HG03025 (cell line): ENCODE measurements around the gene DBH.

Experiments
- ATAC-seq: cut with Tn5 transposase; IDR thresholded peaks from one replicate; pipeline ENCODE4 v1.9.1; 2021; ENCODE audit warnings: mild to moderate bottlenecking, moderate library complexity; ENCODE audit not compliant: unreplicated experiment, low FRiP score

Gene DBH

GRCh38 chr9:133641396-133641655 is 5.2 kb downstream of the DBH start:
- no peak for ATAC-seq

DNA sequence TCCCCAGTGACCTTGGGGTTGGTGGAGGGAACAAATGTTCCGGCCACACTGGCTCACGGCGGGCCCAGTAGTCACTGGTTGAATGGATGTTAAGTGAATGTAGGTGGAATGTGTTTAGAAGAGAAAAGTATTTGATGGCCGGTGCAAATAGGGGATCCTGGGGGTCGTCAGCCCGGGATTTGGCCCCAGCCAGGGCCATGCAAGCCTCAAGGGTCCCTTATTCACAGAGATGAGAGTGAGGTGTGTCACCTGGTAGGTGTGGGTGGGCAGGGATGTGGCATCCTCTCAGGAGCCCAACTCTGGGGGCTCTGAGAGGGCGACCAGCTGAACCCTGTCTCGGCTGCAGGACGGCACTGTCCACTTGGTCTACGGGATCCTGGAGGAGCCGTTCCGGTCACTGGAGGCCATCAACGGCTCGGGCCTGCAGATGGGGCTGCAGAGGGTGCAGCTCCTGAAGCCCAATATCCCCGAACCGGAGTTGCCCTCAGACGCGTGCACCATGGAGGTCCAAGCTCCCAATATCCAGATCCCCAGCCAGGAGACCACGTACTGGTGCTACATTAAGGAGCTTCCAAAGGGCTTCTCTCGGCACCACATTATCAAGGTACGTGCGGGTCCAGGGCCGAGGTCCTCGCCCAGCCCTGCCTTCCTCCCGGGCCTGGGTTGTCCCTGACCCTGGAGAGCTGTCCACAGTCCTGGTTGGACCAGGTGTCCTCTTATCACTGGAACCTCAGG is 5.9 kb downstream of the DBH start:
- ATAC-seq: no peak

DNA sequence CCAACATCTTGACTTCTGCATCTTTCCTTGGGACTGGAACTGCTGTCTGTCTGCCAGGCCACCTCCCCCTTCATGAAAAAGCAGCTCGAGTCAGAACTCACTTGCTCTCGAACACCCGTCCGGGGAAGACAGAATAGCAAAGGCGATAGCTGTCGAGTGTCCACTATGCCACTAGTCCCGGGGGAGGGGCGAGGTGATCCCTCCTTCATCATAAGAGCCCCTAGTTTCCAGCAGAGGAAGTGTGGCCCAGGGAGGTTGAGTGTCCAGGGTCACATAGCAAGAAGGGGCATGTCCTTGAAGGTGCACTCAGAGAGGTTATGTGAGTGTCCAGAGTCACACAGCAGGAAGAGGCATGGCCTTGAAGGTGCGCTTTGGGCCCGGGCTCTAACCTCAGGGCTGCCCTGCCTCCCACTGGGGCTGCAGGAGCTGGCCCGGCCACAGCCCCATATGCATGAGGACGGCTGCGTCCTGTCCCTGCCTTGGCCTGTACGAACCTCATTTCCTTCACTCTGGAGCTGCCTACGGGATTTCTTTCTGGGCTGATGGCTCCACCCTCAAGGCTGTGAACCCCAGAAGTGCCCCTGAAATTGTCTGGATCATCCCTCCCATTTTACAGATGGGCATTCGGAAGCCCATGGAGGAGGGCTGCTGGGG is 6.7 kb downstream of the DBH start:
- no peak for ATAC-seq

- no peak for ATAC-seq
Measured at GRCh38 chr9:133643362-133643755, 7.2 kb downstream of the DBH start.

DNA sequence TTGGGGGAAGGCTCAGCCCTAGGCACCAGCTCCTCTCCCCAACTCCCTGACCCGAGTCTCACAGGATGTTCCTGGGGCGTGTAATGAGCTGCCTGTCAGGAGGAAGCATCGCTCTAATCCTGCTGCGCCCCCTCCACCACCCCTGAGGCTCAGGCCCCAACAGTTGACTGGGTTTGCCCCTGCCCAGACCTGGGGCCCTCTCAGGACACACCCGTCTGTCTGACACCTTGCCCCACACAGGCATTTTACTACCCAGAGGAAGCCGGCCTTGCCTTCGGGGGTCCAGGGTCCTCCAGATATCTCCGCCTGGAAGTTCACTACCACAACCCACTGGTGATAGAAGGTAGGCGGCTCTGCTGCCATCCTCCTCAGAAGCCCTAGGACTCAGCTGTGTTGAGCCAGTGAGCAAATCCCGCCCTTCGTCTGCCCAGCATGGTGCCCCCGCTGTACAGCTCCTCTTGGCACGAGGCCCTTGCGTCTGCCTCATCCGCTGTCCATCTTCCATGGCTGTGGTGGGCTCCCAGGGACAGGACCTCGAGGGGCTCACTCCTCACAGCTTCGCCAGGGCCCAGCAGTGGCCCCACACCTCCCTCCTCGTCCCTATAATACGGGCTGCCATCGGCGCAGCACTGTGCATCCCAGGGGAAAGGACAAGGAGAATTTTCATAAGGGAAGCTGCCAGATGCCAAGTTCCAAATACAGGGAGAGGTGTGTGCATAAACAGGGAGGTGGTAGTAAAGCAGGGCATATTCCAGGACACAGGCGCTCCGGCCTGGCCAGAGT is 8.0 kb downstream of the DBH start:
- no peak for ATAC-seq

GRCh38 chr9:133645021-133645765 is 9.0 kb downstream of the DBH start:
- ATAC-seq: no peak

DNA sequence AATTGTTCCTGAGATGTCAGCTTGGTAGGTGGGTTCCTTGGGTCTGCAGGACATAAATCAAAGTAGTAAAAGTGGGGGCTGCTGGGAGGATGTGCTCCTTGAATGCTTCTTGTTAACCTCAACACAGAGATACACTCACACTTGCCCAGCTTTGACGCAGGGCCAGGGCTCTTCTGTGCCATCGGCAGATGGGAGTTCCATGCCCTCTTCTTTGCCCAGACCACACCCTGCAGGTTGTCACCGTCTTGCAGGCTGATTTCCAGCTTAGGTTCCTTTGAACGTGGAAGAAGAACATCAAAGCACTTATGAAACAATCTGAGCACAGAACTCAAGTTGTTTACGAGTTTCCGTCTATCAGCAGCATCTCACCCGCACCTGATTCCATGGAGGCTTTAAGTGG is 11.0 kb downstream of the DBH start:
- ATAC-seq: no peak

DNA sequence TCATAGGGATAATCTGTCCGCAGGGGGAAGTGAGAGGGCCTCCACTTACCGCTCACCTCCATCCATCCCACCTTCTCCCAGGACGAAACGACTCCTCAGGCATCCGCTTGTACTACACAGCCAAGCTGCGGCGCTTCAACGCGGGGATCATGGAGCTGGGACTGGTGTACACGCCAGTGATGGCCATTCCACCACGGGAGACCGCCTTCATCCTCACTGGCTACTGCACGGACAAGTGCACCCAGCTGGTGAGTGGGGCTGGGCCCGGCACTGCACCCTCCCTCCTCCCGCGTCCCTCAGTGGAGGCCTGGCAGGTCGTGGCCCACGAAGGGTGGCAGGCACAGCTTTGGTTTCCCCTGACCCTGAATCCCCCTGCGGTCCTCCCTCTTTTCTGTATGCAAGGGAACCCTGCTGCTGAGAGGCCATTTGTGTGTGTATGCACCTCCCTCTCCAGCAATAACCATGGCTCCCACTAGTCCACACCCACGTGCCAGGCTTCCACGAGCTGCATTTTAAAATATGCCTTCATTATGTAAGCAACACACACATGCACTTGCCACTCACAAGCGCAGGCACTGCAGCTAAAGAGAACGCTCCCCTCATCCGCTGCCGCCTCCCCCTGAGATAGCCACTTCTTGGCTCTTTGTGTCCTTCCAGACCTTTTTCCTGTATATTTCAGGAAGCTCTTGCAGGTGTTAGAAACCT is 11.8 kb downstream of the DBH start:
- ATAC-seq: no peak

DNA sequence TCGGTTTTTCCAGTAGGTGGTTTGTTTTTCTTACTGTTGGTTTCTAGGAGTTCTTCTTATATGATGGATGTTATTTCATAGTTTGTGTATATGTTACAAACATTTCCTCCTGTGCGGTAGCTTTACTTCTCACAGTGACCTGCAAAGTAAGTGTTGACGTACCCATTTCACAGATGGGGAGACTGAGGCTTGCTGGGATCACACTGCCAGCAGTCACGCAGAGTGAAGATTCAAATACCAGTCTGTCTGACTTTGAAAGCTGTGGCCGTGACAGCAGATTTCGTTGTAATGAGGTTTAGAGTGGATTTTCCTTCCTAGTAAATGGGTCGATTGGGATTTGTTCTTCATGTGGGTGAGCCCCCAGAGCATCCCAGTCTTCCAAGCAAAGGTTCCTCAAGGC is 13.0 kb downstream of the DBH start:
- ATAC-seq: no peak

GRCh38 chr9:133650026-133650425 is 13.9 kb downstream of the DBH start:
- no peak for ATAC-seq

DNA sequence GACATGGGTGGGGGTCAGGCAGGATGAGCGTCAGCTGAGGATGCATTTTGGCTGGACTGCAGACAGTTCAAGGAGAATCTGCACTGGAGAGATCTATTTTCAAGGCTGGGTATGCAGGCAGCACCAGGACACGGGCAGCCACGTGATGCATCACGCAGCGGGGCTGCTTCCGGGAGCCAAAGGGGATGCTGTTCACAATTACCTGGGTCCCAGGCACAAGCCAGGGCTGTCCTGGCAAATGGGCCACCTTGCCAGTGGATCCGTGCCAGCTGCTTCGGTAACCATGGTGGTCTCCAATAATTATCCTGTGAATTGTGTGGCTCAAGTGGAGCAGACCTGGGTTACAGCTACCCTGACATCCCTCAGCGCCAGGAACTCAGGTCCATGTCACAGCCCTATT is 17.5 kb downstream of the DBH start:
- no peak for ATAC-seq

GRCh38 chr9:133654736-133655657 is 18.8 kb downstream of the DBH start:
- ATAC-seq: no peak

DNA sequence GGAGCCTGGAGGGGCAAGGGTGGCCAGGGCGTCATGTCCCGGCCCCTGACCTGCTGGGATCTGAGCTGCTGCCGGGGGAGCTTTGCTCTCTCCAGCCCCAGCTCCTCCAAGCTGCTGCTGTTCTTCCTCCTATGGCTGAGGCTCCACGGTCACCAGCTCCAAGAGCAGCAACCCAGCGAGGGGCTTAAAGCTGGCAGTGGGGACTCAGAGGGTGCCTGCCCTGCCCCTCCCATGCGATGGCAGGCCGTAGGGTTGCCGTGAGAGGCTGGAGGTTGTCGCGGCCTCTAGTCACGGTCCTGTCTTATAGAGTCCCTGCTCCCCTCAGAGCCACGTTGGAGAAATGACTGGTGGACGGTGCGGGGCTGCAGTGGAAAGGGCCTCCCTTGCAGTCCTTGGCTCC is 19.5 kb downstream of the DBH start:
- ATAC-seq: no peak

GRCh38 chr9:133656211-133657119 is 20.3 kb downstream of the DBH start:
- ATAC-seq: no peak

DNA sequence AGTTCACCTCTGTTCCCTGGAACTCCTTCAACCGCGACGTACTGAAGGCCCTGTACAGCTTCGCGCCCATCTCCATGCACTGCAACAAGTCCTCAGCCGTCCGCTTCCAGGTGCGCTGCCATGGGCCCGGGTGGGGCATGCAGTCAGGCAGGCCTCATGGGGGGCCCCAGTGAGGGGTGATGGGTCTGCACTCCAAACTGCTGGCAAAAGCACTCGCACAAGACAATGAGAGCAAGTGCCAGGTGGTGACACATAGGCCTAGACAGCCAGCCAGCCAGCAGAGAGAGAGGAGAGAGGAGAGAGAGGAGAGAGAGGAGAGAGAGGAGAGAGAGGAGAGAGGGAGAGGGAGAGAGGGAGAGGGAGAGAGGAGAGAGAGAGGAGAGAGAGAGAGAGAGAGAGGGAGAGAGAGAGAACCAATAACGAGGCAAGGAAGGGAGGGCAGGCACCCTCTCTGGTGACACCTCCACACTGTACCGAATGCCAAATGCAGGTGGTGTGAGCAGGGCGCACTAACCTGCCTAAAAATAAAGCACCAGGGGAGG is 21.0 kb downstream of the DBH start:
- no peak for ATAC-seq

DNA sequence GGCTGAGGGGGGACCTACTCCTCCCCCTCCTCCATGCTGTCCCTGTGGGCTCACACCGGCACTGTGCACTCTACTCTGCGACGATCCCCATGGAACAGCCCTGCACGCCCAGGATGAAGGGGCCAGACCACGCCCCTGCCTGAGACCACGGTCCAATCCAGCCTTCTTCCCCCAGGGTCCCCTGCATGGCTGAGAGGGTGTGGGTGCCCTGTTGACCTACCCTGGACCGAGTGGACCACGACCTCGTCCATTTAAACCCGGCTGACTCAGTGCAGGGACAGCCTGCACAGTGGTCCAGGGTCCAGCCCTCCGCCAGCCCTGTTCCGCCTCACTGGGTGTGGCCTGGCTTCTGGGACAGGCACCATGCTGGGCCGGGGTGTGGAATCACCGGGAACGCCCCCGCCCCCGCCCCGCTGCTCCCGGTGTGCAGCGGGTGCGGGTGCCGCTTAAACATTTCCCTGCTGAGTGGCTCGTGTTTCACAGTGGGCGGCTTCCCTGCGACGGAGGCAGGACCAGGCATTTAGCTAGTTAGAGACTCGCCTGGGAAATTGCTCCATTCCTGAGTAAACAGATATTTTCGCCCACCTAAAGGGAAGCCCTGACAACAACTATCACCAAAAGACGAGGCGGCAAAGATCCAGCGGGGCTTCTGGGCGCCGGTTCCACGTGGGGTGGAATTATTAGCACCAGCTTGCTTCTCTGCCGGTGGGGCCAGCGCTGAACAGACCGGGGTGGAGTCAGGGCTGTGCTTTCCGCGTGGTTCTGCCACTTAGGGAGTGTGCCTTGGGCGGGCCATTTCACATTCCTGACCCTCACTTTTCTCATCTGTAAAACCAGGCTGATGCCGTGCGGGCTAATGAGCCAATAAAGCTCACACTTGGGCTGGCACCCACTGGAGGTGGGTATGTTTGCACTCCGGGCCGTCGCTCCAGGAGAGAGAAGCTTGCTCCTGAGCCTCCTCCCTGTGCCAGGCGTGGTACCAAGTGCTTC is 22.6 kb downstream of the DBH start:
- ATAC-seq: no peak

DNA sequence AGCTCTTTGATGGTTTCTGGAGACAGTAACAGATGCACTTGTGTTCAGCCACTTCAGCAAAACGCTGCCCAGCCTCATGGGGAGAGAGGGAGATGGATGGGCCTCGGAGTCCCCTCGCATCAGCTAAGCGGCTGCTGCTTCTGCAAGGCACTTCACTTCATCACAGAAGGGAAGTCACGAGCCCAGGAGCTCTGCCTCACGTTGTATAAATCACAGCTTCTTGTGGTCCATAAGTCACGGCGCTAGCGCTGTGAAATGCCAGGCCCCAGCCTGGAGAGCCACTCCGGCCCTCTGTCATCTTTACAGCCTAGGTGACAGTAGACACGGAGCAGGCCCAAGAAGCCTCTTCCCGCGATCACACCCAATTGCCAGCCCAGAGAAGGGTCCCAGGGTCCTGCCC is 23.4 kb downstream of the DBH start:
- ATAC-seq: no peak
